ENCODE measurements around the gene SLC6A1. TPM values are rescaled to one million over a fixed set of nuclear protein-coding genes. Genes with fewer than 3 reads are reported as not detected.
"Not testable (repeated sequence)": the region's sequence is repeated elsewhere in the genome, so short reads cannot be mapped to it uniquely, and the experiment has no call there.

SLC6A1 gene
- polyA plus RNA-seq, 1 donor from 2014 or later: not detected

GRCh38 chr3:11061268-11061871, 68.8 kb downstream of the SLC6A1 start:
- H3K4me1 Mint-ChIP-seq, H3K27ac Mint-ChIP-seq, H3K4me3 Mint-ChIP-seq, H3K27me3 Mint-ChIP-seq, H3K36me3 Mint-ChIP-seq, H3K9me3 Mint-ChIP-seq: not testable (repeated sequence)

GRCh38 chr3:11062704-11063103, 70.2 kb downstream of the SLC6A1 start:
- Mint-ChIP-seq H3K36me3 (peaks cover 2% of the 10 kb centered on the region), H3K4me3 (no peak overlapping the region), H3K4me1 (peaks cover 0 to 3% (median 3%) of the 10 kb centered on the region in 3 donors), H3K27me3 (peaks cover 9% of the 10 kb centered on the region), H3K9me3 (peaks cover 3 to 9% (median 7%) of the 10 kb centered on the region in 3 donors), H3K27ac (no peak overlapping the region)

GRCh38 chr3:11071096-11071755, 78.7 kb downstream of the SLC6A1 start:
- no peaks in the 10 kb centered on the region for H3K4me1 Mint-ChIP-seq
- peaks cover 10% of the 10 kb centered on the region for H3K27me3 Mint-ChIP-seq
- peaks cover 2 to 11% (median 4%) of the 10 kb centered on the region in 3 donors for H3K9me3 Mint-ChIP-seq
- no peak overlapping the region for H3K4me3 Mint-ChIP-seq
- H3K27ac Mint-ChIP-seq: no peak overlapping the region
- peaks cover 1% of the 10 kb centered on the region for H3K36me3 Mint-ChIP-seq

- H3K36me3 Mint-ChIP-seq: peaks cover 1% of the 10 kb centered on the region
- H3K27me3 Mint-ChIP-seq: peaks cover 10% of the 10 kb centered on the region
- H3K9me3 Mint-ChIP-seq: peaks cover 2 to 10% (median 4%) of the 10 kb centered on the region in 3 donors
- no peak overlapping the region for H3K27ac Mint-ChIP-seq
- no peak overlapping the region for H3K4me3 Mint-ChIP-seq
- no peaks in the 10 kb centered on the region for H3K4me1 Mint-ChIP-seq
Observed at GRCh38 chr3:11072631-11073030, 80.1 kb downstream of the SLC6A1 start.

- Mint-ChIP-seq H3K36me3 (no peaks in the 10 kb centered on the region), H3K4me3 (peak overlapping the region in 1 of 4 donors; percentile 59)
Observed at GRCh38 chr3:11074011-11074410, 81.5 kb downstream of the SLC6A1 start.

GRCh38 chr3:11074451-11074850, 81.9 kb downstream of the SLC6A1 start:
- no peaks in the 10 kb centered on the region for H3K36me3 Mint-ChIP-seq
- peak overlapping the region in 1 of 4 donors; percentile 59 for H3K4me3 Mint-ChIP-seq
- H3K9me3 Mint-ChIP-seq: peaks cover 0 to 7% (median 2%) of the 10 kb centered on the region in 3 donors
- H3K27me3 Mint-ChIP-seq: peaks cover 5% of the 10 kb centered on the region
- no peak overlapping the region for H3K27ac Mint-ChIP-seq
- H3K4me1 Mint-ChIP-seq: peaks cover 3 to 7% (median 5%) of the 10 kb centered on the region in 3 donors

More at GRCh38 chr3:11074011-11074410, 81.5 kb downstream of the SLC6A1 start:
- Mint-ChIP-seq H3K4me1 (peaks cover under 1 to 5% (median 3%) of the 10 kb centered on the region in 3 donors), H3K9me3 (peaks cover 0 to 7% (median 2%) of the 10 kb centered on the region in 3 donors), H3K27me3 (peaks cover 5% of the 10 kb centered on the region), H3K27ac (no peak overlapping the region)

GRCh38 chr3:11075122-11075521, 82.6 kb downstream of the SLC6A1 start:
- H3K36me3 Mint-ChIP-seq, H3K9me3 Mint-ChIP-seq, H3K27me3 Mint-ChIP-seq, H3K4me1 Mint-ChIP-seq, H3K27ac Mint-ChIP-seq, H3K4me3 Mint-ChIP-seq: not testable (repeated sequence)

- H3K4me3 Mint-ChIP-seq: no peak overlapping the region
- H3K27me3 Mint-ChIP-seq: peaks cover 7% of the 10 kb centered on the region
- H3K36me3 Mint-ChIP-seq: no peaks in the 10 kb centered on the region
- no peak overlapping the region for H3K27ac Mint-ChIP-seq
- peaks cover 0 to 2% (median 0%) of the 10 kb centered on the region in 3 donors for H3K9me3 Mint-ChIP-seq
- peaks cover 3 to 9% (median 5%) of the 10 kb centered on the region in 3 donors for H3K4me1 Mint-ChIP-seq
Observed at GRCh38 chr3:11076711-11077110, 84.2 kb downstream of the SLC6A1 start.

- Mint-ChIP-seq H3K27me3 (peaks cover 8% of the 10 kb centered on the region), H3K27ac (no peak overlapping the region), H3K36me3 (no peaks in the 10 kb centered on the region), H3K4me1 (peaks cover 3 to 9% (median 5%) of the 10 kb centered on the region in 3 donors), H3K4me3 (no peak overlapping the region), H3K9me3 (peaks cover 0 to 2% (median 0%) of the 10 kb centered on the region in 3 donors)
Observed at GRCh38 chr3:11077466-11077865, 84.9 kb downstream of the SLC6A1 start.

- peaks cover 0 to 2% (median 0%) of the 10 kb centered on the region in 3 donors for H3K9me3 Mint-ChIP-seq
- H3K27me3 Mint-ChIP-seq: peaks cover 8% of the 10 kb centered on the region
- H3K4me1 Mint-ChIP-seq: peaks cover 3 to 9% (median 5%) of the 10 kb centered on the region in 3 donors
- H3K4me3 Mint-ChIP-seq: no peak overlapping the region
- peak overlapping the region in 2 of 3 donors; percentile 28 to 41 for H3K27ac Mint-ChIP-seq
- H3K36me3 Mint-ChIP-seq: no peaks in the 10 kb centered on the region
Observed at GRCh38 chr3:11078826-11079515, 86.4 kb downstream of the SLC6A1 start.

- no peaks in the 10 kb centered on the region for H3K9me3 Mint-ChIP-seq
- peaks cover 5% of the 10 kb centered on the region for H3K27me3 Mint-ChIP-seq
- H3K4me3 Mint-ChIP-seq: no peak overlapping the region
- H3K36me3 Mint-ChIP-seq: no peaks in the 10 kb centered on the region
- no peak overlapping the region for H3K27ac Mint-ChIP-seq
- H3K4me1 Mint-ChIP-seq: peaks cover 3 to 9% (median 5%) of the 10 kb centered on the region in 3 donors
Observed at GRCh38 chr3:11080492-11080891, 87.9 kb downstream of the SLC6A1 start.

- no peaks in the 10 kb centered on the region for H3K9me3 Mint-ChIP-seq
- no peaks in the 10 kb centered on the region for H3K36me3 Mint-ChIP-seq
- no peak overlapping the region for H3K27ac Mint-ChIP-seq
- peaks cover 4% of the 10 kb centered on the region for H3K27me3 Mint-ChIP-seq
- H3K4me3 Mint-ChIP-seq: no peak overlapping the region
- peaks cover 1 to 3% (median 1%) of the 10 kb centered on the region in 3 donors for H3K4me1 Mint-ChIP-seq
Observed at GRCh38 chr3:11084098-11084497, 91.5 kb downstream of the SLC6A1 start.

- Mint-ChIP-seq H3K9me3 (no peaks in the 10 kb centered on the region), H3K4me3 (no peak overlapping the region), H3K4me1 (peaks cover 0 to 4% (median 0%) of the 10 kb centered on the region in 3 donors), H3K27ac (no peak overlapping the region), H3K27me3 (peaks cover 4% of the 10 kb centered on the region), H3K36me3 (no peaks in the 10 kb centered on the region)
Observed at GRCh38 chr3:11084677-11085076, 92.1 kb downstream of the SLC6A1 start.

- Mint-ChIP-seq H3K9me3 (no peaks in the 10 kb centered on the region), H3K4me3 (no peak overlapping the region), H3K27me3 (peaks cover 4% of the 10 kb centered on the region), H3K4me1 (peaks cover 0 to 4% (median 0%) of the 10 kb centered on the region in 3 donors), H3K27ac (no peak overlapping the region), H3K36me3 (no peaks in the 10 kb centered on the region)
Observed at GRCh38 chr3:11085093-11085840, 92.7 kb downstream of the SLC6A1 start.

GRCh38 chr3:11086856-11087255, 94.3 kb downstream of the SLC6A1 start:
- H3K9me3 Mint-ChIP-seq: no peaks in the 10 kb centered on the region
- H3K27ac Mint-ChIP-seq: no peak overlapping the region
- H3K27me3 Mint-ChIP-seq: peaks cover 1% of the 10 kb centered on the region
- no peaks in the 10 kb centered on the region for H3K36me3 Mint-ChIP-seq
- H3K4me3 Mint-ChIP-seq: no peak overlapping the region
- peaks cover 0 to 2% (median 0%) of the 10 kb centered on the region in 3 donors for H3K4me1 Mint-ChIP-seq

Measured in IgD-negative memory B cell (primary cell).